PFSK-1 (cell line): ENCODE results near the gene ALKBH2.

Experiments used
- REST ChIP-seq, 2 experiments: IDR thresholded peaks; 2 replicates each; pipeline versions ENCODE4 v1.6.1 to v1.8.0; 2011 to 2012; ENCODE audit warnings: low read depth in 2 of 2, low read length in 2 of 2, control low read depth in 1 of 2, inconsistent platforms in 1 of 2, mild to moderate bottlenecking in 1 of 2, moderate library complexity in 1 of 2; ENCODE audit not compliant: insufficient read depth in 1 of 2
- SIN3A ChIP-seq: IDR thresholded peaks from 2 replicates; pipeline ENCODE4 v1.6.1; 2012; ENCODE audit warnings: mild to moderate bottlenecking, low read length, moderate library complexity, borderline replicate concordance; ENCODE audit not compliant: insufficient read depth
- TAF1 ChIP-seq: IDR thresholded peaks from 2 replicates; pipeline ENCODE4 v1.6.1; 2012; ENCODE audit warnings: low read length, control low read depth, borderline replicate concordance; ENCODE audit not compliant: insufficient read depth

DNA sequence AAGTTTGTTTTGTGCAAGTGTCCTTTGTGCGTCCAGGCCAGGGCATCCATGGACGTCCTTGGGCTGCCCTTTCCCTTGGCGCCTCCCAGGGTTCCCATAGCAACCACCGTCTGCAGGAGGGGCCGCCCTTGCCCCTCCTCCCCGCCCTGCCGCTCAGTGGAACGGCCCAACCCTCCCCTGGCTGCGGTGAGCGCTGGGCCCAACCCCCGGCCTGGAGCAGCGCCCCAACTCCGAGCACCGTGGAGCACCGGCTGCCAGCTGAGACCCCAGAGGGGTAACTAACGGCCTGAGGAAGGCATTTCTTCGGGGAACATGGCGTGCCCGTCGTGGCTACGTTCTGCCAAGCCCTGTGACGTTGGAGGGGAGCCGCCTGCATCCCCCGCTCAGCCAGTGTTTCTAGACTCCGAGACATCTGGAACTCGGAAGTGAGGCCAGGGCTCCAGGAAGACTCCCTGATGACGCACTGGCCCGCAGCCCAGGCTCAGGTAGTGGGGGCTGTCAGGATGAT, 17.8 kb upstream of the ALKBH2 start:
- TF ChIP-seq TAF1 (no peak), REST (IDR thresholded peaks at IDR 0.05; ENCODE audit: insufficient read depth in 1 of 2, low read depth in 2 of 2, low read length in 2 of 2) (no peak), SIN3A (no peak)
